A549 (cell line): ENCODE data around the gene LSM12. TPM values are rescaled to one million over a fixed set of nuclear protein-coding genes. Genes with fewer than 3 reads are reported as not detected.

Source experiments
- ATAC-seq, 2 experiments: fragments of 200-7000 bp in 1 of 2; fragments of >200 bp in 1 of 2; cut with Nextera tagmentation in 1 of 2; cut with Tn5 transposase in 1 of 2; 3 replicates each; pipeline versions ENCODE4 v1.8.0 to v1.9.1; 2018 to 2020; ENCODE audit warnings: mild to moderate bottlenecking in 1 of 2, moderate library complexity in 1 of 2
- CTCF ChIA-PET: fragments of 300-600 bp; sonication (Branson Sonifier 250); formaldehyde crosslinking; extraction: SDS; loops from one replicate; lab custom pipeline; 2021; ENCODE audit warnings: antibody characterized with exemption, inconsistent platforms; lab: Yijun Ruan, JAX
- POLR2A ChIA-PET: fragments of 350-600 bp; formaldehyde crosslinking; extraction: SDS; loops from one replicate; lab custom pipeline; 2021; ENCODE audit warnings: antibody characterized with exemption, inconsistent platforms; lab: Yijun Ruan, JAX
- DNase-seq, 2 experiments: peaks; one replicate each; pipeline versions ENCODE4 v3.0.0 to v3.0.0-alpha.2; 2011 to 2016; ENCODE audit warnings: low read depth in 1 of 2, low spot score in 1 of 2
- FAIRE-seq: peaks from 2 replicates; lab custom pipeline; 2011; peaks lifted over from hg19 to GRCh38; lab: Jason Lieb, UNC
- H3K27ac ChIP-seq, 2 experiments: fragments of >200 bp; sonication (Bioruptor Twin); formaldehyde crosslinking; 3 replicates each; pipeline ENCODE4 v1.5.1; 2016 to 2017
- H3K4me1 ChIP-seq: fragments of >200 bp; sonication (Bioruptor Twin); formaldehyde crosslinking; 3 replicates; pipeline ENCODE4 v1.6.1; 2016
- H3K4me2 ChIP-seq: fragments of >200 bp; sonication (Bioruptor Twin); formaldehyde crosslinking; 3 replicates; pipeline ENCODE4 v1.6.1; 2016
- H3K4me3 ChIP-seq: fragments of >200 bp; sonication (Bioruptor Twin); formaldehyde crosslinking; 3 replicates; pipeline ENCODE4 v1.5.1; 2016
- H3K9me3 ChIP-seq: fragments of >200 bp; sonication (Bioruptor Twin); formaldehyde crosslinking; 3 replicates; pipeline ENCODE4 v1.6.1; 2016
- BCL3 ChIP-seq: fragments of >200 bp; sonication (Bioruptor Twin); formaldehyde crosslinking; IDR thresholded peaks from 3 replicates; pipeline ENCODE4 v1.6.1; 2016
- CBX2 ChIP-seq: fragments of 200-600 bp; sonication (generic); IDR thresholded peaks from 2 replicates; pipeline ENCODE4 v1.6.1; 2016; ENCODE audit warnings: low read depth, mild to moderate bottlenecking, borderline replicate concordance
- CEBPB ChIP-seq, 2 experiments: fragments of >200 bp in 1 of 2; sonication (Bioruptor Twin) in 1 of 2; formaldehyde crosslinking in 1 of 2; IDR thresholded peaks; 2 replicates each; pipeline ENCODE4 v1.6.1; 2012 to 2016
- ELK1 ChIP-seq: fragments of 150-350 bp; IDR thresholded peaks from 2 replicates; pipeline ENCODE4 v1.6.1; 2014; ENCODE audit warnings: low read depth, mild to moderate bottlenecking, low read length
- ESRRA ChIP-seq: fragments of 150-350 bp; IDR thresholded peaks from 2 replicates; pipeline ENCODE4 v1.6.1; 2014; ENCODE audit warnings: mild to moderate bottlenecking, low read length, borderline replicate concordance
- FOSB ChIP-seq: fragments of 250-450 bp; sonication (Bioruptor Pico); IDR thresholded peaks from 2 replicates; pipeline ENCODE4 v1.5.0; 2020; ENCODE audit warnings: mild to moderate bottlenecking, moderate library complexity
- JUNB ChIP-seq: fragments of >200 bp; sonication (Bioruptor Twin); formaldehyde crosslinking; IDR thresholded peaks from 2 replicates; pipeline ENCODE4 v1.6.1; 2016
- KDM5A ChIP-seq: fragments of 200-600 bp; sonication (generic); IDR thresholded peaks from 2 replicates; pipeline ENCODE4 v1.6.1; 2016; ENCODE audit warnings: antibody characterized with exemption, mild to moderate bottlenecking
- MAFK ChIP-seq: fragments of 450-650 bp; IDR thresholded peaks from 2 replicates; pipeline ENCODE4 v1.6.1; 2014; ENCODE audit not compliant: partially characterized antibody
- MYC ChIP-seq: IDR thresholded peaks from 2 replicates; pipeline ENCODE4 v1.6.1; 2012; ENCODE audit warnings: mild to moderate bottlenecking, inconsistent platforms, low read length, improper control_type of control experiment, borderline replicate concordance
- PBX3 ChIP-seq: IDR thresholded peaks from 2 replicates; pipeline ENCODE4 v1.6.1; 2012
- POLR2A ChIP-seq: IDR thresholded peaks from 2 replicates; pipeline ENCODE4 v1.6.1; 2012; ENCODE audit warnings: mild to moderate bottlenecking, low read length
- RARB ChIP-seq: fragments of 250-450 bp; sonication (Bioruptor Pico); IDR thresholded peaks from 2 replicates; pipeline ENCODE4 v1.8.0; 2021; ENCODE audit warnings: mild to moderate bottlenecking, moderate library complexity
- REST ChIP-seq: fragments of 200-600 bp; sonication (generic); IDR thresholded peaks from 2 replicates; pipeline ENCODE4 v1.6.1; 2016; ENCODE audit warnings: antibody characterized with exemption, mild to moderate bottlenecking, moderate library complexity
- SMC3 ChIP-seq: fragments of >200 bp; sonication (Bioruptor Twin); formaldehyde crosslinking; IDR thresholded peaks from 3 replicates; pipeline ENCODE4 v1.6.1; 2018; ENCODE audit warnings: inconsistent platforms
- ZC3H11A ChIP-seq: fragments of 450-650 bp; IDR thresholded peaks from 2 replicates; pipeline ENCODE4 v1.6.1; 2014; ENCODE audit warnings: antibody characterized with exemption, mild to moderate bottlenecking
- ZFP36 ChIP-seq: fragments of 450-650 bp; IDR thresholded peaks from 2 replicates; pipeline ENCODE4 v1.6.1; 2014; ENCODE audit warnings: borderline replicate concordance; ENCODE audit not compliant: partially characterized antibody
- ZNF302 ChIP-seq: fragments of 250-450 bp; sonication (Bioruptor Pico); IDR thresholded peaks from 2 replicates; pipeline ENCODE4 v1.9.0; 2021; ENCODE audit warnings: inconsistent platforms, mild to moderate bottlenecking, moderate library complexity
- WGBS: methylation state at CpG from one replicate; pipeline ENCODE4 v1.1.6; 2017; ENCODE audit errors: missing lambda C conversion rate; 5-methylcytosine and 5-hydroxymethylcytosine counted together
- polyA plus RNA-seq, 4 experiments: library from polyadenylated mRNA; depleted of rRNA in 3 of 4; stranded (reverse); fragments of >200 nt; fragmentation: RNase III in 1 of 4; extraction: RNeasy Plus Mini Kit Qiagen cat#74134 plus additional on column Dnase treatment in 1 of 4; gene quantifications; 2 replicates in 3 of 4; 3 replicates in 1 of 4; pipeline ENCODE4 v1.2.3, GENCODE V29; 2011 to 2017
- TF ChIP-seq, protein P1 (sequence below): fragments of 250-450 bp; sonication (Bioruptor Pico); IDR thresholded peaks from 2 replicates; pipeline ENCODE4 v1.5.0; 2020; ENCODE audit warnings: low read depth, mild to moderate bottlenecking, moderate library complexity
- TF ChIP-seq, protein P2 (sequence below): IDR thresholded peaks from 2 replicates; pipeline ENCODE4 v1.6.1; 2012; ENCODE audit warnings: low read depth, borderline replicate concordance

Gene LSM12
- polyA plus RNA-seq, 2 of the 4 experiments (the other 2 are of a cell fraction), result 43.9 to 75.0 TPM

GRCh38 chr17:44023545-44024270, 42.8 kb downstream of the LSM12 start:
- no peak for FAIRE-seq
- POLR2A ChIA-PET, result no interaction called here
- DNase-seq, result no peak
- no peak for TF ChIP-seq MYC
- TF ChIP-seq RARB (CRISPR knock-in tag), result no peak
- TF ChIP-seq JUNB, result no peak
- no peak for TF ChIP-seq SMC3
- TF ChIP-seq ZC3H11A, result no peak
- TF ChIP-seq ELK1, result no peak
- TF ChIP-seq KDM5A, result no peak
- no peak for TF ChIP-seq BCL3
- TF ChIP-seq MAFK, result no peak
- TF ChIP-seq ZNF302, result no peak
- no peak for TF ChIP-seq CBX2
- no peak for TF ChIP-seq ESRRA
- no peak for TF ChIP-seq PBX3
- TF ChIP-seq POLR2A, result no peak
- TF ChIP-seq, protein P1, sequence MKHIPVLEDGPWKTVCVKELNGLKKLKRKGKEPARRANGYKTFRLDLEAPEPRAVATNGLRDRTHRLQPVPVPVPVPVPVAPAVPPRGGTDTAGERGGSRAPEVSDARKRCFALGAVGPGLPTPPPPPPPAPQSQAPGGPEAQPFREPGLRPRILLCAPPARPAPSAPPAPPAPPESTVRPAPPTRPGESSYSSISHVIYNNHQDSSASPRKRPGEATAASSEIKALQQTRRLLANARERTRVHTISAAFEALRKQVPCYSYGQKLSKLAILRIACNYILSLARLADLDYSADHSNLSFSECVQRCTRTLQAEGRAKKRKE (CRISPR knock-in tag), result no peak
- TF ChIP-seq FOSB (CRISPR knock-in tag), result no peak
- no peak for TF ChIP-seq CEBPB (IDR thresholded peaks at IDR 0.05)
- no peak for TF ChIP-seq REST
- no peak for TF ChIP-seq ZFP36
- TF ChIP-seq, protein P2, sequence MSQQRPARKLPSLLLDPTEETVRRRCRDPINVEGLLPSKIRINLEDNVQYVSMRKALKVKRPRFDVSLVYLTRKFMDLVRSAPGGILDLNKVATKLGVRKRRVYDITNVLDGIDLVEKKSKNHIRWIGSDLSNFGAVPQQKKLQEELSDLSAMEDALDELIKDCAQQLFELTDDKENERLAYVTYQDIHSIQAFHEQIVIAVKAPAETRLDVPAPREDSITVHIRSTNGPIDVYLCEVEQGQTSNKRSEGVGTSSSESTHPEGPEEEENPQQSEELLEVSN, result no peak
- WGBS, result 95% methylated on average over 19 of the region's 22 CpGs
- CTCF ChIA-PET, result interaction anchor here (0.9 to 14.3 kb wide), 9 partner anchors 9 to 147 kb away, joined by 3 to 145 read pairs (median 4); partner anchors contain the start of gene ASB16
- Histone ChIP-seq H3K9me3 (no peaks in the 10 kb centered on the region), H3K27ac (no peak overlapping the region), H3K4me1 (no peaks in the 10 kb centered on the region), H3K4me2 (no peak overlapping the region), H3K4me3 (no peak overlapping the region)
- ATAC-seq, result peak in 1 of 2 experiments; percentile 25; a peak in 3 of 6 replicates
